Heart right ventricle (tissue), 16 donors: ENCODE results near the gene BICRA. TPM values are rescaled to one million over a fixed set of nuclear protein-coding genes. Genes with fewer than 3 reads are reported as not detected.
"Not testable (repeated sequence)": the region's sequence is repeated elsewhere in the genome, so short reads cannot be mapped to it uniquely, and the experiment has no call there.

Experiments
- ATAC-seq, 8 donors: fragments of 200-7000 bp; cut with Tn5 transposase; one replicate each; pipeline ENCODE4 v1.9.1; 2020; ENCODE audit warnings: mild to moderate bottlenecking in 8 of 8, moderate library complexity in 8 of 8, moderate number of reproducible peaks in 1 of 8
- DNase-seq, 2 donors: peaks; one replicate each; pipeline ENCODE4 v3.0.0-alpha.2; 2020
- H3K27ac ChIP-seq, 10 donors: fragments of 200-600 bp; sonication (generic) in 2 of 10; one replicate each; pipeline versions ENCODE4 v1.5.0 to v1.8.0; 2020 to 2022; ENCODE audit warnings: mild to moderate bottlenecking in 3 of 10
- H3K27me3 ChIP-seq, 7 donors: fragments of 200-600 bp; one replicate each; pipeline ENCODE4 v1.8.0; 2021 to 2022; ENCODE audit warnings: mild to moderate bottlenecking in 2 of 7
- H3K36me3 ChIP-seq, 9 donors: fragments of 200-600 bp; sonication (generic) in 1 of 9; one replicate each; pipeline versions ENCODE4 v1.5.0 to v1.8.0; 2020 to 2022; ENCODE audit warnings: mild to moderate bottlenecking in 2 of 9
- H3K4me1 ChIP-seq, 9 donors: fragments of 200-600 bp; sonication (generic) in 1 of 9; one replicate each; pipeline versions ENCODE4 v1.5.0 to v1.8.0; 2020 to 2022; ENCODE audit warnings: mild to moderate bottlenecking in 4 of 9
- H3K4me3 ChIP-seq, 10 donors: fragments of 200-600 bp; sonication (generic) in 2 of 10; one replicate each; pipeline versions ENCODE4 v1.5.0 to v1.8.0; 2020 to 2022; ENCODE audit warnings: mild to moderate bottlenecking in 7 of 10, moderate library complexity in 2 of 10
- H3K9me3 ChIP-seq, 11 donors: fragments of 200-600 bp in 10 of 11; sonication (generic) in 2 of 11; one replicate each; pipeline versions ENCODE4 v1.5.0 to v1.8.0; 2013 to 2022; ENCODE audit warnings: mild to moderate bottlenecking in 2 of 11, control low read depth in 1 of 11, moderate library complexity in 1 of 11
- CTCF ChIP-seq, 9 donors: fragments of 200-600 bp; sonication (generic) in 2 of 9; IDR thresholded peaks; one replicate each; pipeline versions ENCODE4 v1.5.0 to v1.8.0; 2021 to 2022; ENCODE audit warnings: antibody characterized with exemption in 9 of 9, mild to moderate bottlenecking in 5 of 9, moderate library complexity in 1 of 9
- WGBS, 2 donors: extraction: QIAGEN DNeasy Blood & Tissue Kit; methylation state at CpG; one replicate each; pipeline ENCODE4 v1.1.7; 2013; ENCODE audit warnings: inconsistent platforms in 1 of 2; 5-methylcytosine and 5-hydroxymethylcytosine counted together
- intact Hi-C, 10 donors: fragments of 100-400 bp; cut with DNase I; formaldehyde crosslinking; loops; one replicate each; pipeline versions ENCODE4 v1.11.1 to v1.14.2; 2022
- polyA plus RNA-seq, 2 donors: library from polyadenylated mRNA; stranded (reverse); fragments of 200-250 nt; gene quantifications; one replicate each; pipeline ENCODE4 v1.2.3, GENCODE V29; 2013
- total RNA-seq, 10 donors: library from RNA; stranded (reverse); fragmentation: NEBNext Ultra II Directional in 3 of 10; extraction: Animal tissue kit (Norgen Biotek cat#: 25700) in 3 of 10; gene quantifications; one replicate each; pipeline versions ENCODE4 v1.2.1 to v1.2.4, GENCODE V29; 2021 to 2023
- donor health status: Arrhythmogenic right ventricular cardiomyopathy.
- donor health status: ischemic (EF 13 %, LVEDD 7.1; RV severe dilation, severe dysfunction).
- donor health status: healthy with polysubstance abuse.
- donor health status: DM: no; HTN: yes; CAD: no.
- donor health status: DM: no; HTN: no; CAD: no.
- donor health status: ischemic (EF 25% LVEDD 6.9; RV normal size, moderate dysfunction).
- donor health status: ischemic (EF 25% LVEDD 5.7; RV mildly dilated, moderate dysfunction).
- donor health status: healthy.
- donor health status: DM: yes; HTN: yes; CAD: no.
- donor health status: Ischemic cardiomyopathy.
- donor health status: ischemic (EF 35%, LVEDD 5.7; RV mildly dilated, moderate dysfunction).
- donor health status: nonischemic (EF 11% LVEDD 7.7; RV severe dilation, severe dysfunction).
- donor health status: DM: yes; HTN: yes; CAD: no.
- donor health status: PGD.
- donor health status: ischemic (EF 29% LVEDD 5.4; RV normal size, mild dysfunction).
- donor health status: nonischemic (EF 23%, LVEDD 6.1; RV moderate dilation, normal function).

The BICRA gene
- total and polyA plus RNA-seq, 12 donors, result 2.8 to 13.2 (median 8.9) TPM

- Histone ChIP-seq H3K36me3 (peaks cover 0 to 31% (median 11%) of the 10 kb centered on the region in 9 donors), H3K27ac (peak within 1 kb of the TSS; percentile 77 to 95 (median 86)), H3K27me3 (peaks cover 0 to 34% (median 4%) of the 10 kb centered on the region in 7 donors), H3K9me3 (peaks cover 0 to 15% (median 0%) of the 10 kb centered on the region in 11 donors), H3K4me1 (peaks cover 19 to 48% (median 33%) of the 10 kb centered on the region in 9 donors), H3K4me3 (peak within 1 kb of the TSS; percentile 58 to 79 (median 69))
- intact Hi-C loops, result loop anchor here in 9 of 10 donors (1.0 to 5.0 kb wide), 8 partner anchors 15 to 79 kb away; partner anchors contain the start of gene NOP53 (in 1 of the 9)
- peak; percentile 76 to 86 for DNase-seq
- ATAC-seq, result peak; percentile 94 to 96 (median 95)
- TF ChIP-seq CTCF (IDR thresholded peaks at IDR 0.05), result peak; percentile 93 to 98 (median 96)
- WGBS, 2 donors, result 7% methylated on average over 52 of the region's 52 CpGs
Measured at GRCh38 chr19:47713046-47714021, 104.4 kb downstream of the BICRA start, which contains the start of gene EHD2. EHD2 (plus strand) TSS chr19:47713422; CDS start chr19:47716613, 3,191 bp downstream.

DNA sequence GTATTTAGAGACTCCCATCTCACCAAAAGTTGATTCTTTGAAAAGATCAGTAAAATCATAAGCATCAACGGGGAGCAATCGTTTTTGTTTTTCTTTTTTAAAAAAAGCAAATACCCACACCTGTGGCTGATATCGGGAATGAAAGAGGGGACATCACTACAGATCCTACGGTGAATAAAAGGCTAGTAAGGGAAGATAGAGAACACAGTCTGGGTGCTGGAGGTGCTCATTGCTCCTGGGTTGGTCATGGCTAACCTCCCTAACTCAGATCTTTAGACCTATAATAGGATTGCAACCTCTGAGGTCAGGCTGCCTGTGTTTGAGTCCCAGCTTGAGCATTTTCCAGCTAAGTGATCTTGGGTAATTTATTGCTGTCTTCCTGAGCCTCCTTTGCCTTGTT, 105.4 kb downstream of the BICRA start:
- intact Hi-C loops, result loop anchor here in 5 of 10 donors (5.0 kb wide), 3 partner anchors 68 to 78 kb away; no protein-coding TSS in a partner anchor
- WGBS, 2 donors, result 61 to 86% methylated on average over 4 of the region's 4 CpGs
- H3K36me3 ChIP-seq, result peaks cover 0 to 31% (median 11%) of the 10 kb centered on the region in 9 donors
- no peak for ATAC-seq
- peak overlapping the region; percentile 77 to 95 (median 86) for H3K27ac ChIP-seq
- H3K4me1 ChIP-seq, result peaks cover 20 to 57% (median 39%) of the 10 kb centered on the region in 9 donors
- peaks cover 0 to 15% (median 0%) of the 10 kb centered on the region in 11 donors for H3K9me3 ChIP-seq
- peak overlapping the region; percentile 58 to 79 (median 69) for H3K4me3 ChIP-seq
- no peak for TF ChIP-seq CTCF (IDR thresholded peaks at IDR 0.05)
- H3K27me3 ChIP-seq, result peaks cover 0 to 34% (median 4%) of the 10 kb centered on the region in 7 donors
- no peak for DNase-seq

DNA sequence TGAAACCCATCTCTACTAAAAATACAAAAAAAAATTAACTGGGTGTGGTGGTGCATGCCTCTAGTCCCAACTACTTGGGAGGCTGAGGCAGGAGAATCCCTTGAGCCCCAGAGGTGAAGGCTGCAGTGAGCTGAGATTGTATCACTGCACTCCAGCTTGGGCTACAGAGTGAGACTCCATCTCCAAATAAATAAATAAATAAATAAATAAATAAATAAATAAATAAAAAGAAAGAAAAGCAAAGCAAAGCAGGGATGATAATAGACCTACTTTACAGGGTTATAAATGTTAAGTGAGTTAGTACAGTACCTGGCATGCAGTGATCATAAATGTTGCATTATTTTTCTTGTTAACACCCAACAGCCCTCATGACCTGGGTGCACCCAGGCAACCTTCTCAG, 105.9 kb downstream of the BICRA start:
- Histone ChIP-seq H3K27me3 (peaks cover 0 to 34% (median 4%) of the 10 kb centered on the region in 7 donors), H3K4me3 (peak overlapping the region in 9 of 10 donors; percentile 60 to 79 (median 69)), H3K36me3 (peaks cover 0 to 31% (median 11%) of the 10 kb centered on the region in 9 donors), H3K9me3 (peaks cover 0 to 15% (median 0%) of the 10 kb centered on the region in 11 donors), H3K4me1 (peaks cover 23 to 62% (median 42%) of the 10 kb centered on the region in 9 donors), H3K27ac (peak overlapping the region in 5 of 10 donors; percentile 77 to 95 (median 86))
- not testable (repeated sequence) for ATAC-seq, DNase-seq
- intact Hi-C loops, result loop anchor here in 6 of 10 donors (5.0 kb wide), 3 partner anchors 67 to 77 kb away; no protein-coding TSS in a partner anchor

DNA sequence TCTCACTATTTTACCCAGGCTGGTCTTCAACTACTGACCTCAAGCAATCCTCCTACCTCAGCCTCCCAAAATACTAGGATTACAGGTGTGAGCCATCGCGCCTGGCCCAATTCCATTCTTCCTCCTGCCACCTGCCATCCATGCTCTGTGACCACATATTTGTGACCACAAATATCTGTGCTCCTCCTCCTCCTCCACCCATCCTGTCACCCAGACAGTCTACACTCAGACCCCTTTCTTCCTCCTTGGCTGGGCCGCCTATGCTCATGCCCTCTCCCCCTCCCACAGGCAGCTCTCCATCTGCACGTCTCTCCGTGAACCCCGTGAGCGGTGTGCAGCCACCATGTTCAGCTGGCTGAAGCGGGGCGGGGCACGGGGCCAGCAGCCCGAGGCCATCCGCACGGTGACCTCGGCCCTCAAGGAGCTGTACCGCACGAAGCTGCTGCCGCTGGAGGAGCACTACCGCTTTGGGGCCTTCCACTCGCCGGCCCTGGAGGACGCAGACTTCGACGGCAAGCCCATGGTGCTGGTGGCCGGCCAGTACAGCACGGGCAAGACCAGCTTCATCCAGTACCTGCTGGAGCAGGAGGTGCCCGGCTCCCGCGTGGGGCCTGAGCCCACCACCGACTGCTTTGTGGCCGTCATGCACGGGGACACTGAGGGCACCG, 107.5 kb downstream of the BICRA start:
- DNase-seq, result peak in 1 of 2 donors; percentile 40
- no peak for TF ChIP-seq CTCF (IDR thresholded peaks at IDR 0.05)
- H3K36me3 ChIP-seq, result peaks cover 0 to 31% (median 11%) of the 10 kb centered on the region in 9 donors
- peak overlapping the region in 8 of 10 donors; percentile 24 to 86 (median 64) for H3K27ac ChIP-seq
- H3K4me3 ChIP-seq, result peak overlapping the region in 9 of 10 donors; percentile 9 to 79 (median 28)
- intact Hi-C loops, result loop anchor here in 1 of 10 donors (5.0 kb wide), 1 partner anchor 71 kb away; no protein-coding TSS in a partner anchor
- peaks cover 0 to 15% (median 0%) of the 10 kb centered on the region in 11 donors for H3K9me3 ChIP-seq
- peaks cover 0 to 33% (median 4%) of the 10 kb centered on the region in 7 donors for H3K27me3 ChIP-seq
- ATAC-seq, result no peak
- H3K4me1 ChIP-seq, result peaks cover 23 to 76% (median 47%) of the 10 kb centered on the region in 9 donors
- 55 to 57% methylated on average over 32 of the region's 32 CpGs for WGBS, 2 donors

- Histone ChIP-seq H3K27ac (peak overlapping the region; percentile 69 to 92 (median 82)), H3K9me3 (peaks cover 0 to 15% (median 0%) of the 10 kb centered on the region in 11 donors), H3K4me1 (peaks cover 25 to 89% (median 61%) of the 10 kb centered on the region in 9 donors), H3K27me3 (peaks cover 0 to 19% (median 0%) of the 10 kb centered on the region in 7 donors), H3K4me3 (peak overlapping the region in 8 of 10 donors; percentile 6 to 69 (median 32)), H3K36me3 (peaks cover 0 to 42% (median 11%) of the 10 kb centered on the region in 9 donors)
- ATAC-seq, DNase-seq: not testable (repeated sequence)
- WGBS, 2 donors, result 42 to 48% methylated on average over 11 of the region's 11 CpGs
- intact Hi-C loops, result loop anchor here in 2 of 10 donors (2.0 to 5.0 kb wide), 2 partner anchors 24 to 69 kb away; no protein-coding TSS in a partner anchor
Measured at GRCh38 chr19:47718415-47719046, 109.6 kb downstream of the BICRA start.
